Germinal center (tissue), 1 donor: ENCODE results near the gene FMNL2.

Source experiments
- DNase-seq: peaks from one replicate; pipeline ENCODE4 v3.0.0; 2012; ENCODE audit warnings: mixed read lengths, low spot score

The FMNL2 gene

DNA sequence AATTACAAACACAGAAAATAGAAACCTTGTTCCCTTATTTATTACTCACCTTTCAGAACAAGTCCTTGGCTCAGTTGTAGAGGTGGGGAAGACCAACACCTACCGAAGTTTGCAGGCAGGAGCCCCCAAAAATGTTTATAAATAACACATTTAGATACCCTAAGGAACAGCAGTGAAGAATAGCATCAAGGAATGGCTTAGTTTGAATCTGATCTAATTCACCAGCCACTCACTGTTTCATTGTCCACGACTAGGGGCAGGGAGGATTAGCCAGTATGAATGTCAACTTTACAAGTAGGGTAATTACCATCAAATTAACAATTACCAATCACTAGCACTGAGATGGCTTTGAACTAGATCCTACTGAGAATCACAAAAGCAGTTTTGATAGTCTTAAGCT, 316.9 kb downstream of the FMNL2 start:
- DNase-seq: no peak

- DNase-seq: no peak
Observed at GRCh38 chr2:152655880-152656279, 320.9 kb downstream of the FMNL2 start.

DNA sequence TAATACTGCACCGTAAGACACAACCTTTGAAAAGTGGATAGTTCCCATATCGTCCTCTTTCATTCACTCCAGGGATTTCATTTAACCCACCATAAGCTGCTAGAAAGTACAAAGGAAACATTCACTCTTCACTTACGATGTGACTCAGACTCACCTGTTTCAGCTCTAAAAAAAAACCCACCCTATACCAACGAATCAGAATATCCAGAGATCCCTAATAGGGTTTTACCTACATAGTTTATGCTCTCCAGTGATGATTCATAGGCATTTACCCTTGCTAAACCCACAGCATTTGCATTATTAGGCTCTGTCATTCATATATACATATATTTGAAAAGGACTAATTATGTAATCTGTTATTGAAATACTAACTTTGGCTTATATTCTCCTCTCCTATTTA, 322.1 kb downstream of the FMNL2 start:
- DNase-seq: no peak

- no peak for DNase-seq
Observed at GRCh38 chr2:152658221-152658620, 323.2 kb downstream of the FMNL2 start.

DNA sequence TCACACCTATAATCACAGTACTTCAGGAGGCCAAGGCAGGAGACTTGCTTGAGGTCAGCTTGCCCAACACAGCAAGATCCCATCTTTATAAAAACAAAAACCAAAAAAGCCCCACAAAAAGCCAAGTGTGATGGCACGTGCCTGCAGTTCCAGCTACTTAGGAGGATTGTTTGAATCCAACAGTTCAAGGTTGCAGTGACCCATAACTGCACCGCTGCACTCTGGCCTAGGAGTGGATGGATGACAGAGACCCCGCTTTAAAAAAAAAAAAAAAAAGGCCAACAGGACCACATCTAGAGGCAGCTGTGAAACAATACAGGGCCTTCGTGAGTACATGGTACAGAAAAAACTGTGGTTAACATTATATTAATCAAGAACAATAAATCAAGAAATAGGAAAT, 326.1 kb downstream of the FMNL2 start:
- DNase-seq: no peak

DNA sequence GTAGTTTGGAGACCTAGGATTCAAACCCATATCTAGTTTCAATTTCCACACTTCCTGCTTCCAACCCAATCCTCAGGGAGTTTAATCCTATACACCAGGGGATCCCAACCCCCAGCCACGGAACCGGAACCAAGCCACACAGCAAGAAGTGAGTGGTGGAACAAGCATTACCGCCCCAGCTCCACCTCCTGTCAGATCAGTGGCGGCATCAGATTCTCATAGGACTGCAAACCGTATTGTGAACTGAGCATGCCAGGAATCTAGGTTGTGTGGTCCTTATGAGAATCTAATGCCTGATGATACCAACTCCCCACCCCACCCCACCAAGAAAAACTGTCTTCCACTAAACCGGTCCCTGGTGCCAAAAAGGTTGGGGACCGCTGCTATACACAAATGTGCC, 329.8 kb downstream of the FMNL2 start:
- no peak for DNase-seq

DNA sequence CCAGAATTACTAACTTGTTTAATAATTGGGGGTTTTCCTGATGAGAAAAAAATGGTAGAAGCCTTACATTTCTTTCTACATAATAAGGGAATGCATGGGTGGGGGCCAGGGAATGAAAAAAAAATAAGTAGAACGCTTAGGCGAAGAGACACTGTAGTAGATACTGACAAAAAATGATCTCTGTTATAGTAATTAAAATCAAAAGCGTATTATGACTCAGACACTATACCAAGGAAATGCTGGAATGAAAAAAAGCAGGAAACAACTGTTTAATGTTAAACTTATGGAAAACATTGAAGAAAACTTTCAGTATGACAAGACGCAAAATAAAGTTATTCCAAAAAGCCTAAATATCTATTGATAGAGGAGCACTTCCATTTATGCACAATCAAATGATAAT, 339.4 kb downstream of the FMNL2 start:
- DNase-seq: no peak

- DNase-seq: no peak
Observed at GRCh38 chr2:152676461-152676860, 341.5 kb downstream of the FMNL2 start.

- DNase-seq: no peak
Observed at GRCh38 chr2:152678808-152679207, 343.8 kb downstream of the FMNL2 start.

GRCh38 chr2:152682663-152683062, 347.7 kb downstream of the FMNL2 start:
- no peak for DNase-seq

GRCh38 chr2:152683400-152683799, 348.4 kb downstream of the FMNL2 start:
- no peak for DNase-seq

DNA sequence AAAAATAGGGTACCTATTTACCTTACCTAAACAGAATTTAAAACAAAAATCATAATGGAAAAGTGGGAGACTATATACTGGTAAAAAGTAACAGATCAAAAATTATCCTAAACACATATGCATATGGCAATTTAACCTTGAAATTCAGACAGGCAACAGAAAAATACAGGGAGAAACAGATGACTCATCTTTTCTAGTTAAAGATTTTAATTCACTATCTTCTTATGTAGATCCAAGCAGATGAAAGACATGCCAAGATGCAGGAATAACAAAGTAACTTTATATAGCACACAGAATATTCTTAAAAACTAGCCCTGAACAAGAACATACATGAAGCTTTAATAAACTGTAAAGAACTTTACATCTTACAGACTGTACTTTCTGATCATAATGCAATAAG, 351.3 kb downstream of the FMNL2 start:
- DNase-seq: no peak

DNA sequence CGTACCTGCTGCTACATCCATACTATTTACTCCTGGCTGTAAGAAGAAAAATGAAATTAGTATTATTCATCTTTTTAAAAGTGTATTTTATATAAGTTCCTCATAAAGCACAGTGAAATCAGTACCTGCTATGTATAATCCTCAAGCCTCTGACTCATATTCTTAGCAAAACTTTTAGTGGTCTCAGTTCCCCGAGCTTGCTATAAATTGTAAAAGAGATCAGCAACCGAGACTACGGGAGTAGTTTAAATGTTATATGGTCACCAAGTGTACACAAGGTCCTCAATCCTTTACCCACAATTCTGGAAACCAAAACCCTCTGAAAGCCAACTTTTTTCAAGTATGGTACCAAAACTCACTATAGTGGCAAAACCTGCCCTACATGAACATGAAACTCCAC, 358.1 kb downstream of the FMNL2 start:
- no peak for DNase-seq

DNA sequence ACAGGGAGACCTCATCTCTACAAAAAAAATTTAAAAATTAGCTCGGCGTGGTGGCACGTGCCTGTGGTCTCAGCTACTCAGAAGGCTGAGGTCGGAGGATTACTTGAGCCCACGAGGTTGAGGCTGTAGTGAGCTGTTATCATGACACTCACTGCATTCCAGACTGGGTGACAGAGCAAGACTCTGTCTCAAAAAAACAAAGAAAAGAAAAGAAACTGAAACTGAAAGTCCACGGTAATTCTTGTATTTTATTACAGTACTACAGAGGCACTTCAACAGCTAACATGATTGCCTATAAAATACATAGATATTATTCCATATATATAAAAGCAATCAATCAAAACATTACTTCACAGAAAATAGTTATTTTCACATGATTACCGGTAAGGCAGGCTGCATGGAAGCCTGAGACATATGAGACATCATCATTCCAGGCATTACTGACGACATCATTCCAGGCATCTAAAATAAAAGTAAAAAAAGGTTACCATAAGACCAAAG, 359.2 kb downstream of the FMNL2 start:
- no peak for DNase-seq

- DNase-seq: no peak
Observed at GRCh38 chr2:152695763-152696162, 360.8 kb downstream of the FMNL2 start.

GRCh38 chr2:152696476-152696875, 361.5 kb downstream of the FMNL2 start:
- DNase-seq: no peak
